Mesothelial cell of epicardium (in vitro differentiated cells): ENCODE measurements around the gene CACNA2D3. TPM values are rescaled to one million over a fixed set of nuclear protein-coding genes. Genes with fewer than 3 reads are reported as not detected.

ENCODE experiments used
- DNase-seq, 2 experiments: peaks; one replicate each; pipeline ENCODE4 v3.0.0; 2021; ENCODE audit warnings: low spot score in 2 of 2; ENCODE audit not compliant: unreplicated experiment in 2 of 2
- H3K27ac Mint-ChIP-seq: 2 replicates; pipeline ENCODE4 v1.8.0; 2021; ENCODE audit warnings: mixed read lengths
- H3K27me3 Mint-ChIP-seq: 2 replicates; pipeline ENCODE4 v1.8.0; 2021; ENCODE audit warnings: low read depth, mixed read lengths
- H3K36me3 Mint-ChIP-seq: 2 replicates; pipeline ENCODE4 v1.8.0; 2021; ENCODE audit warnings: mixed read lengths
- H3K4me1 Mint-ChIP-seq: 2 replicates; pipeline ENCODE4 v1.8.0; 2021; ENCODE audit warnings: mixed read lengths
- H3K4me3 Mint-ChIP-seq: 2 replicates; pipeline ENCODE4 v1.8.0; 2021; ENCODE audit warnings: mild to moderate bottlenecking, moderate library complexity, mixed read lengths
- H3K9me3 Mint-ChIP-seq: 2 replicates; pipeline ENCODE4 v1.8.0; 2021; ENCODE audit warnings: mixed read lengths
- total RNA-seq: library from RNA; stranded (reverse); gene quantifications from 3 replicates; pipeline ENCODE4 v1.2.1, GENCODE V29; 2021
- TF ChIP-seq, protein P1 (sequence below): fragments of 200-600 bp; sonication (generic); IDR thresholded peaks from one replicate; pipeline ENCODE4 v1.5.0; 2021; ENCODE audit warnings: antibody characterized with exemption; ENCODE audit not compliant: unreplicated experiment

CACNA2D3 gene
- total RNA-seq, 1 donor from 2014 or later: 2.3 TPM

- no peak for DNase-seq
- TF ChIP-seq, protein P1, sequence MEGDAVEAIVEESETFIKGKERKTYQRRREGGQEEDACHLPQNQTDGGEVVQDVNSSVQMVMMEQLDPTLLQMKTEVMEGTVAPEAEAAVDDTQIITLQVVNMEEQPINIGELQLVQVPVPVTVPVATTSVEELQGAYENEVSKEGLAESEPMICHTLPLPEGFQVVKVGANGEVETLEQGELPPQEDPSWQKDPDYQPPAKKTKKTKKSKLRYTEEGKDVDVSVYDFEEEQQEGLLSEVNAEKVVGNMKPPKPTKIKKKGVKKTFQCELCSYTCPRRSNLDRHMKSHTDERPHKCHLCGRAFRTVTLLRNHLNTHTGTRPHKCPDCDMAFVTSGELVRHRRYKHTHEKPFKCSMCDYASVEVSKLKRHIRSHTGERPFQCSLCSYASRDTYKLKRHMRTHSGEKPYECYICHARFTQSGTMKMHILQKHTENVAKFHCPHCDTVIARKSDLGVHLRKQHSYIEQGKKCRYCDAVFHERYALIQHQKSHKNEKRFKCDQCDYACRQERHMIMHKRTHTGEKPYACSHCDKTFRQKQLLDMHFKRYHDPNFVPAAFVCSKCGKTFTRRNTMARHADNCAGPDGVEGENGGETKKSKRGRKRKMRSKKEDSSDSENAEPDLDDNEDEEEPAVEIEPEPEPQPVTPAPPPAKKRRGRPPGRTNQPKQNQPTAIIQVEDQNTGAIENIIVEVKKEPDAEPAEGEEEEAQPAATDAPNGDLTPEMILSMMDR: no peak
- Mint-ChIP-seq H3K27ac (no peak overlapping the region), H3K4me1 (peaks cover 5% of the 10 kb centered on the region), H3K36me3 (no peaks in the 10 kb centered on the region), H3K27me3 (peaks cover 10% of the 10 kb centered on the region), H3K9me3 (peaks cover 7% of the 10 kb centered on the region), H3K4me3 (no peak overlapping the region)
These were observed 966.9 kb downstream of the CACNA2D3 start for GRCh38 chr3:55089211-55089610.

- peaks cover 7% of the 10 kb centered on the region for H3K9me3 Mint-ChIP-seq
- no peak overlapping the region for H3K27ac Mint-ChIP-seq
- no peaks in the 10 kb centered on the region for H3K36me3 Mint-ChIP-seq
- no peak for DNase-seq
- H3K4me1 Mint-ChIP-seq: peaks cover 7% of the 10 kb centered on the region
- H3K4me3 Mint-ChIP-seq: no peak overlapping the region
- peaks cover 8% of the 10 kb centered on the region for H3K27me3 Mint-ChIP-seq
- TF ChIP-seq, protein P1: no peak
These were observed 967.9 kb downstream of the CACNA2D3 start for GRCh38 chr3:55090291-55090690.

- H3K4me3 Mint-ChIP-seq: no peak overlapping the region
- no peak overlapping the region for H3K27ac Mint-ChIP-seq
- H3K36me3 Mint-ChIP-seq: no peaks in the 10 kb centered on the region
- peaks cover 7% of the 10 kb centered on the region for H3K4me1 Mint-ChIP-seq
- TF ChIP-seq, protein P1: no peak
- peaks cover 7% of the 10 kb centered on the region for H3K9me3 Mint-ChIP-seq
- DNase-seq: no peak
- peaks cover 8% of the 10 kb centered on the region for H3K27me3 Mint-ChIP-seq
These were observed 968.4 kb downstream of the CACNA2D3 start for GRCh38 chr3:55090746-55091145.

DNA sequence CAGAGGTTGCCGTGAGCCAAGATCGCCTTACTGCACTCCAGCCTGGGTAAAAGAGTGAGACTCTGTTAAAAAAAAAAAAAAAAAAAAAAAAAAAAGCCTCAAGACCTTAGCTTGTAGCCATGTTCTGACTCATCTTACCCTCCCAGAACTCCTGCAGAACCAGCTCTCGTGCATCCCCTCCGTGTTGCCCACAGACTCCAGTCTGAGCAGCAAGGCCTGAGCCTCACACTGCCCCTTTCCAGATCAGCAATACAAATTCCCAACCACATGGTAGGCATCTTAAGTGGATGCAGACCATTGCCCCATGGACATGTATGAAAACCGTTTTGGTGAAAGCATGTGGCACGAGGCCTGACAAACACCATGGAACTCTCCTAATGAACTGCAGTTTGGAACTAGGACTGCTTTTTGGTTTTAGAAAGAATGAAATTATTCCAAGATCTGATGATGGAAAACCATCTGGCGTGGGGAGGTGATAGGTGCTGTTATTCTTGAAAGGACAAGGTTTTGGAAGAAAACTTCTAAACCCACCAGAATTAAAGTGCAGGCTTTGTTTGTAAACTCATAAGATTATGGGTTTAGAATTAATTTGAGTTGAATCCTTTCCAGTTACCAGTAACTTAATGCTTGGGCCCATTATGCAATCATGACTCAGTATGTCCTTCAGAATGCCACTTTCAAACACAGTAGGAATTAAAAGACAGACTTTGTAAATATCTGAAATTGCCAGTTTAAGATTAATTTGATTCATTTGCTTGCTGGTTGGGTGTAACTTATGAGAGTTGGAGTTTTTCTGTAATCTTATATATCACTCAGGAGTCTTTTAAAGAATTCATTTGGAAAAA, 969.3 kb downstream of the CACNA2D3 start:
- H3K4me1 Mint-ChIP-seq: peaks cover 7% of the 10 kb centered on the region
- H3K9me3 Mint-ChIP-seq: peaks cover 7% of the 10 kb centered on the region
- no peaks in the 10 kb centered on the region for H3K36me3 Mint-ChIP-seq
- peaks cover 8% of the 10 kb centered on the region for H3K27me3 Mint-ChIP-seq
- H3K4me3 Mint-ChIP-seq: no peak overlapping the region
- no peak for DNase-seq
- TF ChIP-seq, protein P1: no peak
- no peak overlapping the region for H3K27ac Mint-ChIP-seq

GRCh38 chr3:55094676-55095075, 972.3 kb downstream of the CACNA2D3 start:
- Mint-ChIP-seq H3K4me3 (no peak overlapping the region), H3K27me3 (no peaks in the 10 kb centered on the region), H3K36me3 (no peaks in the 10 kb centered on the region), H3K4me1 (peaks cover 7% of the 10 kb centered on the region), H3K9me3 (peaks cover 7% of the 10 kb centered on the region), H3K27ac (no peak overlapping the region)
- no peak for DNase-seq
- TF ChIP-seq, protein P1: no peak
